Panc1 (cell line): ENCODE data around the gene PTAR1. TPM values are rescaled to one million over a fixed set of nuclear protein-coding genes. Genes with fewer than 3 reads are reported as not detected.

Experiments
- ATAC-seq: fragments of 200-7000 bp; cut with Tn5 transposase; 2 replicates; pipeline ENCODE4 v1.9.1; 2020; ENCODE audit warnings: mild to moderate bottlenecking, moderate library complexity
- BruUV-seq: library from RNA; stranded (reverse); fragments of 400-500 nt; replicated peaks from 2 replicates; lab custom pipeline; 2021; lab: Mats Ljungman, UMichigan
- CTCF ChIA-PET: fragments of 300-600 bp; sonication (Branson Sonifier 250); formaldehyde crosslinking; loops from one replicate; lab custom pipeline; 2022; ENCODE audit warnings: antibody characterized with exemption; lab: Charles Lee
- POLR2A ChIA-PET: fragments of 300-600 bp; sonication (Branson Sonifier 250); formaldehyde crosslinking; loops from one replicate; lab custom pipeline; 2022; ENCODE audit warnings: antibody characterized with exemption; lab: Charles Lee
- DNase-seq: peaks from one replicate; pipeline ENCODE4 v3.0.0-alpha.2; 2010; ENCODE audit warnings: low read depth, low spot score
- H3K27ac ChIP-seq: 2 replicates; pipeline ENCODE4 v1.5.1; 2011; ENCODE audit warnings: mild to moderate bottlenecking, low read length, inconsistent platforms
- H3K27me3 ChIP-seq: fragments of 200-500 bp; sonication (Bioruptor generic); 2 replicates; pipeline ENCODE4 v1.6.0; 2014; ENCODE audit warnings: low read length, inconsistent platforms; ENCODE audit not compliant: control insufficient read depth, insufficient read depth
- H3K36me3 ChIP-seq: fragments of 200-500 bp; sonication (Bioruptor generic); 2 replicates; pipeline ENCODE4 v1.5.1; 2014; ENCODE audit warnings: inconsistent platforms, mild to moderate bottlenecking, low read length, moderate library complexity; ENCODE audit not compliant: control insufficient read depth, insufficient read depth
- H3K4me1 ChIP-seq: 2 replicates; pipeline ENCODE4 v1.5.1; 2011; ENCODE audit warnings: inconsistent platforms, mild to moderate bottlenecking, low read length, moderate library complexity; ENCODE audit not compliant: control insufficient read depth, insufficient read depth
- H3K4me3 ChIP-seq, 2 experiments: 2 replicates each; pipeline ENCODE4 v1.5.1; 2011 to 2012; ENCODE audit warnings: low read depth in 2 of 2, low read length in 2 of 2, mild to moderate bottlenecking in 2 of 2, inconsistent platforms in 1 of 2, moderate library complexity in 1 of 2
- H3K9me3 ChIP-seq: fragments of 200-500 bp; sonication (Bioruptor generic); 2 replicates; pipeline ENCODE4 v1.5.1; 2014; ENCODE audit warnings: low read depth, mild to moderate bottlenecking, inconsistent platforms, low read length, moderate library complexity; ENCODE audit not compliant: control insufficient read depth, insufficient read depth
- POLR2AphosphoS5 ChIP-seq: IDR thresholded peaks from 2 replicates; pipeline ENCODE4 v1.6.1; 2012; ENCODE audit warnings: mild to moderate bottlenecking, low read depth, low read length, moderate library complexity
- SIN3A ChIP-seq: IDR thresholded peaks from 2 replicates; pipeline ENCODE4 v1.6.1; 2012; ENCODE audit warnings: low read depth, mild to moderate bottlenecking, low read length, moderate library complexity, borderline replicate concordance; ENCODE audit not compliant: insufficient read depth
- TCF7L2 ChIP-seq: IDR thresholded peaks from 2 replicates; pipeline ENCODE4 v1.6.1; 2011; ENCODE audit warnings: mild to moderate bottlenecking, low read depth, low read length, inconsistent platforms
- in situ Hi-C: cut with HindIII; loops from 2 replicates; pipeline ENCODE4 v1.10.0; 2016; ENCODE audit warnings: low sequenced_read_pairs, low pct_unique_long_range_greater_than_20kb
- intact Hi-C: fragments of 100-400 bp; cut with micrococcal nuclease; formaldehyde crosslinking; loops from one replicate; pipeline ENCODE4 v1.10.0; 2022; ENCODE audit not compliant: unreplicated experiment
- total RNA-seq: library from RNA; stranded (reverse); gene quantifications from one replicate; pipeline ENCODE4 v1.2.1, GENCODE V29; 2021; ENCODE audit not compliant: unreplicated experiment
- TF ChIP-seq, protein P1 (sequence below), 2 experiments: IDR thresholded peaks; 2 replicates each; pipeline ENCODE4 v1.6.1; 2011 to 2012; ENCODE audit warnings: low read depth in 2 of 2, control low read depth in 1 of 2, low read length in 1 of 2, mild to moderate bottlenecking in 1 of 2, moderate library complexity in 1 of 2; ENCODE audit not compliant: insufficient read depth in 1 of 2
- TF ChIP-seq, protein P2 (sequence below): fragments of 450-650 bp; IDR thresholded peaks from 2 replicates; pipeline ENCODE4 v1.5.1; 2017; ENCODE audit warnings: mild to moderate bottlenecking

PTAR1 gene
- total RNA-seq, 1 experiment from 2014 or later, result 26.0 TPM

DNA sequence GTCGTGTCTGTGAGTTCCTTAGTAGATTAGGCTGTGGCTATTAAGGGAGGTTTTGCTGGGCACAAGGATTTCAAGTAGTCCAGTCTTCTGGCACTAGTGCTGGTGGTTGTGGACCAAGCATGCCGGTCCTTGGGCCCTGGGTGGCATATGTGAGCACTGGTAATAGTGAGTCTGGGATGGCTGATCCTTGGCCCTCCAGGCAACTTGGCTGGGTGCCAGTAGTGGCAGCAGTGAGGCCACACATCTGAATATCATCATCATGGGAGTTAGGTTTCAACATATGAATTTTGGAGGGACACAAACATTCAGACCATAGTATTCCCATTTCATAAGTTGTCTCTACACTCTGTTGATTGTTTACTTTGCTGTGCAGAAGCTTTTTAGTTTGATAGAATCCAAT is 62.3 kb downstream of the PTAR1 start:
- Histone ChIP-seq H3K36me3 (no peaks in the 10 kb centered on the region), H3K27me3 (no peaks in the 10 kb centered on the region), H3K27ac (no peak overlapping the region), H3K4me1 (no peaks in the 10 kb centered on the region), H3K9me3 (peaks cover 11% of the 10 kb centered on the region; the same call in 1 of the 2 replicates), H3K4me3 (no peak overlapping the region)
- no peak for ATAC-seq
- intact Hi-C loops (no loop called here), in situ Hi-C loops (no loop called here)
- BruUV-seq, result no TSS peak
- POLR2A ChIA-PET, result no interaction called here
- CTCF ChIA-PET, result no interaction called here
- DNase-seq, result no peak
- TF ChIP-seq, protein P1, sequence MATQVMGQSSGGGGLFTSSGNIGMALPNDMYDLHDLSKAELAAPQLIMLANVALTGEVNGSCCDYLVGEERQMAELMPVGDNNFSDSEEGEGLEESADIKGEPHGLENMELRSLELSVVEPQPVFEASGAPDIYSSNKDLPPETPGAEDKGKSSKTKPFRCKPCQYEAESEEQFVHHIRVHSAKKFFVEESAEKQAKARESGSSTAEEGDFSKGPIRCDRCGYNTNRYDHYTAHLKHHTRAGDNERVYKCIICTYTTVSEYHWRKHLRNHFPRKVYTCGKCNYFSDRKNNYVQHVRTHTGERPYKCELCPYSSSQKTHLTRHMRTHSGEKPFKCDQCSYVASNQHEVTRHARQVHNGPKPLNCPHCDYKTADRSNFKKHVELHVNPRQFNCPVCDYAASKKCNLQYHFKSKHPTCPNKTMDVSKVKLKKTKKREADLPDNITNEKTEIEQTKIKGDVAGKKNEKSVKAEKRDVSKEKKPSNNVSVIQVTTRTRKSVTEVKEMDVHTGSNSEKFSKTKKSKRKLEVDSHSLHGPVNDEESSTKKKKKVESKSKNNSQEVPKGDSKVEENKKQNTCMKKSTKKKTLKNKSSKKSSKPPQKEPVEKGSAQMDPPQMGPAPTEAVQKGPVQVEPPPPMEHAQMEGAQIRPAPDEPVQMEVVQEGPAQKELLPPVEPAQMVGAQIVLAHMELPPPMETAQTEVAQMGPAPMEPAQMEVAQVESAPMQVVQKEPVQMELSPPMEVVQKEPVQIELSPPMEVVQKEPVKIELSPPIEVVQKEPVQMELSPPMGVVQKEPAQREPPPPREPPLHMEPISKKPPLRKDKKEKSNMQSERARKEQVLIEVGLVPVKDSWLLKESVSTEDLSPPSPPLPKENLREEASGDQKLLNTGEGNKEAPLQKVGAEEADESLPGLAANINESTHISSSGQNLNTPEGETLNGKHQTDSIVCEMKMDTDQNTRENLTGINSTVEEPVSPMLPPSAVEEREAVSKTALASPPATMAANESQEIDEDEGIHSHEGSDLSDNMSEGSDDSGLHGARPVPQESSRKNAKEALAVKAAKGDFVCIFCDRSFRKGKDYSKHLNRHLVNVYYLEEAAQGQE (IDR thresholded peaks at IDR 0.05; ENCODE audit: insufficient read depth in 1 of 2, low read depth in 2 of 2, low read length in 1 of 2), result no peak
- TF ChIP-seq TCF7L2, result no peak
- TF ChIP-seq SIN3A, result no peak
- TF ChIP-seq, protein P2, sequence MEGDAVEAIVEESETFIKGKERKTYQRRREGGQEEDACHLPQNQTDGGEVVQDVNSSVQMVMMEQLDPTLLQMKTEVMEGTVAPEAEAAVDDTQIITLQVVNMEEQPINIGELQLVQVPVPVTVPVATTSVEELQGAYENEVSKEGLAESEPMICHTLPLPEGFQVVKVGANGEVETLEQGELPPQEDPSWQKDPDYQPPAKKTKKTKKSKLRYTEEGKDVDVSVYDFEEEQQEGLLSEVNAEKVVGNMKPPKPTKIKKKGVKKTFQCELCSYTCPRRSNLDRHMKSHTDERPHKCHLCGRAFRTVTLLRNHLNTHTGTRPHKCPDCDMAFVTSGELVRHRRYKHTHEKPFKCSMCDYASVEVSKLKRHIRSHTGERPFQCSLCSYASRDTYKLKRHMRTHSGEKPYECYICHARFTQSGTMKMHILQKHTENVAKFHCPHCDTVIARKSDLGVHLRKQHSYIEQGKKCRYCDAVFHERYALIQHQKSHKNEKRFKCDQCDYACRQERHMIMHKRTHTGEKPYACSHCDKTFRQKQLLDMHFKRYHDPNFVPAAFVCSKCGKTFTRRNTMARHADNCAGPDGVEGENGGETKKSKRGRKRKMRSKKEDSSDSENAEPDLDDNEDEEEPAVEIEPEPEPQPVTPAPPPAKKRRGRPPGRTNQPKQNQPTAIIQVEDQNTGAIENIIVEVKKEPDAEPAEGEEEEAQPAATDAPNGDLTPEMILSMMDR, result no peak
- no peak for TF ChIP-seq POLR2AphosphoS5

DNA sequence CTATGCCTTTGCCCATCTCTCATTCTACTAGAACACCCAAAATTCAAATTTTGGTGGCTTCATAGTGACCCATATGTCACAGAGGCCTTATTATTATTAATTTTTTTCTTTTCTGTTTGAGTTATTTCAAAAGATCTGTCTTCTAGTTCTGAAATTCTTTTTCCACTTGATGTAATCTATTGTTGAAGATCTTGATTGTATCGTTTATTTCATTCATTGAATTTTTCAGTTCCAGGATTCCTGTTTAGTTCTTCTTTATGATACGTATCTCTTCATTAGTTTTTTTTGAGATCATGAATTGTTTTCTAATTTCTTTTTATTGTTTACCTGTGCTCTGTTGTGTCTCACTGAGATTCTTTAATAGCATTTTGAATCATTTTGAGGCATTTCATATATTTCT is 63.0 kb downstream of the PTAR1 start:
- no peak for TF ChIP-seq TCF7L2
- TF ChIP-seq, protein P1 (IDR thresholded peaks at IDR 0.05; ENCODE audit: insufficient read depth in 1 of 2, low read depth in 2 of 2, low read length in 1 of 2), result no peak
- TF ChIP-seq SIN3A, result no peak
- TF ChIP-seq, protein P2, result no peak
- no peak for TF ChIP-seq POLR2AphosphoS5
- no peaks in the 10 kb centered on the region for H3K27me3 ChIP-seq
- ChIA-PET POLR2A (no interaction called here), CTCF (no interaction called here)
- intact Hi-C loops, result no loop called here
- no peak for ATAC-seq
- H3K4me3 ChIP-seq, result no peak overlapping the region
- no peaks in the 10 kb centered on the region for H3K4me1 ChIP-seq
- in situ Hi-C loops, result no loop called here
- H3K36me3 ChIP-seq, result no peaks in the 10 kb centered on the region
- DNase-seq, result no peak
- no peak overlapping the region for H3K27ac ChIP-seq
- no TSS peak for BruUV-seq
- peaks cover 11% of the 10 kb centered on the region; the same call in 1 of the 2 replicates for H3K9me3 ChIP-seq
